Mucosa of rectum (tissue), 2 donors: ENCODE measurements around the gene DSTN.
A peak's percentile ranks its signal among the peaks of the same experiment; 100 is the strongest.

Experiments used
- H3K27ac ChIP-seq, 2 donors: one replicate each; pipeline ENCODE4 v1.7.0; 2013; ENCODE audit warnings: inconsistent platforms in 2 of 2, low read depth in 2 of 2, low read length in 2 of 2
- H3K27me3 ChIP-seq, 2 donors: one replicate each; pipeline ENCODE4 v1.7.0; 2013; ENCODE audit warnings: low read length in 2 of 2; ENCODE audit not compliant: control insufficient read depth in 2 of 2, insufficient read depth in 2 of 2
- H3K36me3 ChIP-seq, 2 donors: one replicate each; pipeline ENCODE4 v1.7.0; 2013; ENCODE audit warnings: low read length in 2 of 2; ENCODE audit not compliant: control insufficient read depth in 2 of 2, insufficient read depth in 2 of 2
- H3K4me1 ChIP-seq, 2 donors: one replicate each; pipeline ENCODE4 v1.7.0; 2013; ENCODE audit warnings: low read length in 2 of 2, mild to moderate bottlenecking in 1 of 2; ENCODE audit not compliant: control insufficient read depth in 2 of 2, insufficient read depth in 2 of 2
- H3K4me3 ChIP-seq, 2 donors: one replicate each; pipeline ENCODE4 v1.7.0; 2013; ENCODE audit warnings: low read length in 2 of 2
- H3K9ac ChIP-seq, 2 donors: one replicate each; pipeline ENCODE4 v1.7.0; 2013; ENCODE audit warnings: low read length in 2 of 2, low read depth in 1 of 2, mild to moderate bottlenecking in 1 of 2
- H3K9me3 ChIP-seq, 2 donors: one replicate each; pipeline ENCODE4 v1.7.0; 2013; ENCODE audit warnings: low read length in 2 of 2; ENCODE audit not compliant: control insufficient read depth in 2 of 2
- donor health status: healthy.
- donor health status: Normal muscosa, but diverticular disease.

DSTN gene

GRCh38 chr20:17628101-17628841 is 58.4 kb downstream of the DSTN start:
- H3K27ac ChIP-seq, result no peak overlapping the region
- H3K27me3 ChIP-seq, result no peaks in the 10 kb centered on the region
- no peak overlapping the region for H3K4me3 ChIP-seq
- H3K9ac ChIP-seq, result no peak overlapping the region
- peaks cover 9 to 17% of the 10 kb centered on the region in 2 donors for H3K4me1 ChIP-seq
- no peaks in the 10 kb centered on the region for H3K9me3 ChIP-seq
- H3K36me3 ChIP-seq, result peaks cover 89 to 92% of the 10 kb centered on the region in 2 donors

GRCh38 chr20:17629025-17629424 is 59.1 kb downstream of the DSTN start:
- Histone ChIP-seq H3K9me3 (no peaks in the 10 kb centered on the region), H3K27me3 (no peaks in the 10 kb centered on the region), H3K9ac (no peak overlapping the region), H3K4me3 (no peak overlapping the region), H3K36me3 (peaks cover 88 to 93% of the 10 kb centered on the region in 2 donors), H3K4me1 (peaks cover 9 to 17% of the 10 kb centered on the region in 2 donors), H3K27ac (no peak overlapping the region)

GRCh38 chr20:17629678-17630089 is 59.8 kb downstream of the DSTN start:
- Histone ChIP-seq H3K9ac (no peak overlapping the region), H3K9me3 (no peaks in the 10 kb centered on the region), H3K36me3 (peaks cover 84 to 93% of the 10 kb centered on the region in 2 donors), H3K4me3 (no peak overlapping the region), H3K27ac (no peak overlapping the region), H3K27me3 (no peaks in the 10 kb centered on the region), H3K4me1 (peaks cover 9 to 17% of the 10 kb centered on the region in 2 donors)

- Histone ChIP-seq H3K9me3 (no peaks in the 10 kb centered on the region), H3K36me3 (peaks cover 84 to 93% of the 10 kb centered on the region in 2 donors), H3K4me3 (no peak overlapping the region), H3K4me1 (peaks cover 9 to 20% of the 10 kb centered on the region in 2 donors), H3K27ac (no peak overlapping the region), H3K27me3 (no peaks in the 10 kb centered on the region), H3K9ac (no peak overlapping the region)
These were observed 60.4 kb downstream of the DSTN start for GRCh38 chr20:17630151-17630805.

GRCh38 chr20:17630806-17631195 is 60.9 kb downstream of the DSTN start:
- no peak overlapping the region for H3K4me3 ChIP-seq
- peaks cover 9 to 22% of the 10 kb centered on the region in 2 donors for H3K4me1 ChIP-seq
- H3K27ac ChIP-seq, result no peak overlapping the region
- no peak overlapping the region for H3K9ac ChIP-seq
- H3K27me3 ChIP-seq, result no peaks in the 10 kb centered on the region
- no peaks in the 10 kb centered on the region for H3K9me3 ChIP-seq
- peaks cover 84 to 96% of the 10 kb centered on the region in 2 donors for H3K36me3 ChIP-seq

GRCh38 chr20:17631576-17632319 is 61.9 kb downstream of the DSTN start:
- no peaks in the 10 kb centered on the region for H3K27me3 ChIP-seq
- peaks cover 8 to 22% of the 10 kb centered on the region in 2 donors for H3K4me1 ChIP-seq
- no peak overlapping the region for H3K4me3 ChIP-seq
- no peaks in the 10 kb centered on the region for H3K9me3 ChIP-seq
- H3K36me3 ChIP-seq, result peaks cover 85 to 96% of the 10 kb centered on the region in 2 donors
- H3K9ac ChIP-seq, result no peak overlapping the region
- H3K27ac ChIP-seq, result no peak overlapping the region

GRCh38 chr20:17633221-17633849 is 63.5 kb downstream of the DSTN start:
- Histone ChIP-seq H3K4me1 (peaks cover 4 to 9% of the 10 kb centered on the region in 2 donors), H3K36me3 (peaks cover 87 to 95% of the 10 kb centered on the region in 2 donors), H3K4me3 (no peak overlapping the region), H3K9me3 (no peaks in the 10 kb centered on the region), H3K27ac (no peak overlapping the region), H3K9ac (no peak overlapping the region), H3K27me3 (no peaks in the 10 kb centered on the region)

GRCh38 chr20:17633850-17634500 is 64.1 kb downstream of the DSTN start:
- Histone ChIP-seq H3K9me3 (no peaks in the 10 kb centered on the region), H3K27ac (peak overlapping the region in 1 of 2 donors; percentile 48), H3K4me1 (peaks cover 4 to 9% of the 10 kb centered on the region in 2 donors), H3K9ac (no peak overlapping the region), H3K27me3 (no peaks in the 10 kb centered on the region), H3K36me3 (peaks cover 91 to 95% of the 10 kb centered on the region in 2 donors), H3K4me3 (no peak overlapping the region)

GRCh38 chr20:17634661-17635331 is 64.9 kb downstream of the DSTN start:
- H3K36me3 ChIP-seq, result peaks cover 88 to 94% of the 10 kb centered on the region in 2 donors
- peak overlapping the region; percentile 0 to 48 for H3K27ac ChIP-seq
- peak overlapping the region in 1 of 2 donors; percentile 41 for H3K9ac ChIP-seq
- H3K27me3 ChIP-seq, result no peaks in the 10 kb centered on the region
- peaks cover 4 to 9% of the 10 kb centered on the region in 2 donors for H3K4me1 ChIP-seq
- H3K4me3 ChIP-seq, result no peak overlapping the region
- H3K9me3 ChIP-seq, result no peaks in the 10 kb centered on the region
